K562 (cell line): ENCODE data around the gene VEGFA. TPM values are rescaled to one million over a fixed set of nuclear protein-coding genes. Genes with fewer than 3 reads are reported as not detected.

ENCODE experiments used
- BMI1 ChIP-seq: fragments of 150-350 bp; IDR thresholded peaks from 2 replicates; pipeline ENCODE4 v1.6.1; 2014; ENCODE audit warnings: low read length
- FOS ChIP-seq: IDR thresholded peaks from 3 replicates; pipeline ENCODE4 v1.6.1; 2011; ENCODE audit not compliant: insufficient read length; ENCODE audit errors: extremely low read depth
- MECOM ChIP-seq: fragments of 250-450 bp; sonication (Bioruptor Pico); IDR thresholded peaks from 2 replicates; pipeline ENCODE4 v1.8.0; 2022; ENCODE audit warnings: inconsistent platforms
- MXI1 ChIP-seq: IDR thresholded peaks from 2 replicates; pipeline ENCODE4 v1.6.1; 2011; ENCODE audit warnings: low read depth, mild to moderate bottlenecking, improper control_type of control experiment, low read length
- NFE2L1 ChIP-seq: fragments of 450-650 bp; IDR thresholded peaks from 2 replicates; pipeline ENCODE4 v1.6.1; 2016; ENCODE audit warnings: missing genetic modification characterization, low read depth, mild to moderate bottlenecking, missing compliant biosample characterization, moderate library complexity, borderline replicate concordance
- POLR2B ChIP-seq: fragments of 450-650 bp; IDR thresholded peaks from 2 replicates; pipeline ENCODE4 v1.6.1; 2018; ENCODE audit warnings: low read depth; ENCODE audit not compliant: partially characterized antibody
- PURB ChIP-seq: sonication (generic); formaldehyde crosslinking; IDR thresholded peaks from 2 replicates; pipeline ENCODE4 v1.9.0; 2021; ENCODE audit warnings: low read depth, mild to moderate bottlenecking, missing genetic modification reagents
- RB1 ChIP-seq: fragments of 450-650 bp; IDR thresholded peaks from 2 replicates; pipeline ENCODE4 v1.6.1; 2017; ENCODE audit warnings: low read depth, mild to moderate bottlenecking
- RBM15 ChIP-seq: fragments of 200-400 bp; formaldehyde crosslinking; IDR thresholded peaks from 2 replicates; pipeline ENCODE4 v1.6.1; 2018; ENCODE audit warnings: mild to moderate bottlenecking, low read length, moderate library complexity; ENCODE audit not compliant: insufficient read depth
- RBM17 ChIP-seq: fragments of 200-400 bp; formaldehyde crosslinking; IDR thresholded peaks from 2 replicates; pipeline ENCODE4 v1.6.1; 2017; ENCODE audit warnings: low read depth, mild to moderate bottlenecking, low read length, borderline replicate concordance
- TAL1 ChIP-seq: fragments of 450-650 bp; IDR thresholded peaks from 2 replicates; pipeline ENCODE4 v1.6.1; 2016; ENCODE audit warnings: mild to moderate bottlenecking
- TEAD2 ChIP-seq: fragments of 450-650 bp; IDR thresholded peaks from 2 replicates; pipeline ENCODE4 v1.6.1; 2016; ENCODE audit warnings: missing genetic modification characterization, control low read depth, missing compliant biosample characterization
- TRIM28 ChIP-seq: fragments of 450-650 bp; IDR thresholded peaks from 2 replicates; pipeline ENCODE4 v1.6.1; 2017
- TSC22D4 ChIP-seq: fragments of 450-650 bp; IDR thresholded peaks from 2 replicates; pipeline ENCODE4 v1.6.1; 2016; ENCODE audit warnings: missing genetic modification characterization, missing biosample characterization, control low read depth
- WHSC1 ChIP-seq: IDR thresholded peaks from one replicate; pipeline ENCODE4 v1.6.1; 2012; ENCODE audit warnings: low read length, control low read depth, inconsistent platforms
- XRCC4 ChIP-seq: IDR thresholded peaks from one replicate; pipeline ENCODE4 v1.6.1; 2011; ENCODE audit not compliant: insufficient read depth, insufficient read length; ENCODE audit errors: extremely low read depth
- ZNF431 ChIP-seq: sonication (generic); formaldehyde crosslinking; IDR thresholded peaks from 2 replicates; pipeline ENCODE4 v1.8.0; 2022; ENCODE audit warnings: mild to moderate bottlenecking, missing genetic modification reagents
- ZNF778 ChIP-seq: fragments of 450-650 bp; formaldehyde crosslinking; IDR thresholded peaks from 2 replicates; pipeline ENCODE4 v1.4.0; 2020; ENCODE audit warnings: mild to moderate bottlenecking, moderate library complexity
- ZZZ3 ChIP-seq: fragments of 450-650 bp; IDR thresholded peaks from 2 replicates; pipeline ENCODE4 v1.6.1; 2016; ENCODE audit warnings: antibody characterized with exemption, mild to moderate bottlenecking, moderate library complexity
- polyA plus RNA-seq, 8 experiments: library from polyadenylated mRNA; depleted of rRNA in 4 of 8; stranded (reverse) in 5 of 8; unstranded in 3 of 8; fragments of >200 nt; fragmentation: Nextera tagmentation in 2 of 8; fragmentation: Illumina TruSeq in 1 of 8; extraction: Ambion mirVana in 2 of 8; extraction: Trizol in 1 of 8; gene quantifications; 2 replicates each; pipeline versions ENCODE4 v1.2.1 to v1.2.3, GENCODE V29; 2011 to 2014; ENCODE audit warnings: inconsistent platforms in 1 of 8, missing spikeins in 1 of 8
- total RNA-seq, 7 experiments: library from RNA; depleted of rRNA in 6 of 7; stranded (reverse); fragments of >200 nt in 6 of 7; fragmentation: Illumina TruSeq in 2 of 7; extraction: Trizol in 2 of 7; gene quantifications; 2 replicates each; pipeline versions ENCODE4 v1.2.1 to v1.2.3, GENCODE V29; 2011 to 2021; ENCODE audit warnings: low replicate concordance in 1 of 7
- TF ChIP-seq, protein P1 (sequence below): fragments of 450-650 bp; IDR thresholded peaks from 2 replicates; pipeline ENCODE4 v1.6.1; 2016
- TF ChIP-seq, protein P2 (sequence below), 2 experiments: fragments of 450-650 bp in 1 of 2; sonication (generic) in 1 of 2; formaldehyde crosslinking in 1 of 2; IDR thresholded peaks in 1 of 2; conservative IDR thresholded peaks in 1 of 2; 2 replicates each; pipeline versions ENCODE4 v1.6.1 to v1.8.1; 2016 to 2023; ENCODE audit warnings: mild to moderate bottlenecking in 2 of 2, moderate library complexity in 2 of 2, inconsistent platforms in 1 of 2, missing genetic modification reagents in 1 of 2
- TF ChIP-seq, protein P3 (sequence below), 2 experiments: fragments of 250-450 bp in 1 of 2; fragments of 450-650 bp in 1 of 2; sonication (Bioruptor Pico) in 1 of 2; IDR thresholded peaks; 2 replicates each; pipeline versions ENCODE4 v1.6.1 to v1.8.0; 2016 to 2021; ENCODE audit warnings: mild to moderate bottlenecking in 2 of 2, moderate library complexity in 2 of 2, missing compliant biosample characterization in 1 of 2, missing genetic modification characterization in 1 of 2
- TF ChIP-seq, protein P4 (sequence below): fragments of 450-650 bp; IDR thresholded peaks from 2 replicates; pipeline ENCODE4 v1.6.1; 2017; ENCODE audit warnings: antibody characterized with exemption, mild to moderate bottlenecking

The VEGFA gene
- total and polyA plus RNA-seq, 9 of the 15 experiments (the other 6 are each of a cell fraction or from before 2014, with no cell fraction given) = 14.0 to 271 (median 124) TPM

DNA sequence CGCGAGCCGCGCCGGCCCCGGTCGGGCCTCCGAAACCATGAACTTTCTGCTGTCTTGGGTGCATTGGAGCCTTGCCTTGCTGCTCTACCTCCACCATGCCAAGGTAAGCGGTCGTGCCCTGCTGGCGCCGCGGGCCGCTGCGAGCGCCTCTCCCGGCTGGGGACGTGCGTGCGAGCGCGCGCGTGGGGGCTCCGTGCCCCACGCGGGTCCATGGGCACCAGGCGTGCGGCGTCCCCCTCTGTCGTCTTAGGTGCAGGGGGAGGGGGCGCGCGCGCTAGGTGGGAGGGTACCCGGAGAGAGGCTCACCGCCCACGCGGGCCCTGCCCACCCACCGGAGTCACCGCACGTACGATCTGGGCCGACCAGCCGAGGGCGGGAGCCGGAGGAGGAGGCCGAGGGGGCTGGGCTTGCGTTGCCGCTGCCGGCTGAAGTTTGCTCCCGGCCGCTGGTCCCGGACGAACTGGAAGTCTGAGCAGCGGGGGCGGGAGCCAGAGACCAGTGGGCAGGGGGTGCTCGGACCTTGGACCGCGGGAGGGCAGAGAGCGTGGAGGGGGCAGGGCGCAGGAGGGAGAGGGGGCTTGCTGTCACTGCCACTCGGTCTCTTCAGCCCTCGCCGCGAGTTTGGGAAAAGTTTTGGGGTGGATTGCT lies 1.3 kb downstream of the VEGFA start (continued):
- TF ChIP-seq MECOM (CRISPR knock-in tag) (no peak), TAL1 (no peak), BMI1 (no peak), FOS (no peak), XRCC4 (no peak), WHSC1 (no peak), RB1 (no peak), ZNF431 (CRISPR knock-in tag) (peak; percentile 64), TRIM28 (no peak), ZZZ3 (no peak), POLR2B (no peak), MXI1 (no peak), TEAD2 (tag) (no peak), PURB (no peak), RBM15 (no peak), NFE2L1 (tag) (no peak), TSC22D4 (tag) (no peak), ZNF778 (CRISPR knock-in tag) (no peak), RBM17 (no peak)
- TF ChIP-seq, protein P1, sequence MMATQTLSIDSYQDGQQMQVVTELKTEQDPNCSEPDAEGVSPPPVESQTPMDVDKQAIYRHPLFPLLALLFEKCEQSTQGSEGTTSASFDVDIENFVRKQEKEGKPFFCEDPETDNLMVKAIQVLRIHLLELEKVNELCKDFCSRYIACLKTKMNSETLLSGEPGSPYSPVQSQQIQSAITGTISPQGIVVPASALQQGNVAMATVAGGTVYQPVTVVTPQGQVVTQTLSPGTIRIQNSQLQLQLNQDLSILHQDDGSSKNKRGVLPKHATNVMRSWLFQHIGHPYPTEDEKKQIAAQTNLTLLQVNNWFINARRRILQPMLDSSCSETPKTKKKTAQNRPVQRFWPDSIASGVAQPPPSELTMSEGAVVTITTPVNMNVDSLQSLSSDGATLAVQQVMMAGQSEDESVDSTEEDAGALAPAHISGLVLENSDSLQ = no peak
- TF ChIP-seq, protein P2, sequence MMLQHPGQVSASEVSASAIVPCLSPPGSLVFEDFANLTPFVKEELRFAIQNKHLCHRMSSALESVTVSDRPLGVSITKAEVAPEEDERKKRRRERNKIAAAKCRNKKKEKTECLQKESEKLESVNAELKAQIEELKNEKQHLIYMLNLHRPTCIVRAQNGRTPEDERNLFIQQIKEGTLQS (IDR thresholded peaks at IDR 0.05) = no peak
- TF ChIP-seq, protein P2 (CRISPR knock-in tag; conservative IDR thresholded peaks at IDR 0.05) = no peak
- TF ChIP-seq, protein P3, sequence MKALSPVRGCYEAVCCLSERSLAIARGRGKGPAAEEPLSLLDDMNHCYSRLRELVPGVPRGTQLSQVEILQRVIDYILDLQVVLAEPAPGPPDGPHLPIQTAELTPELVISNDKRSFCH (CRISPR knock-in tag; IDR thresholded peaks at IDR 0.05) = no peak
- TF ChIP-seq, protein P3 (tag; IDR thresholded peaks at IDR 0.05) = no peak
- TF ChIP-seq, protein P4, sequence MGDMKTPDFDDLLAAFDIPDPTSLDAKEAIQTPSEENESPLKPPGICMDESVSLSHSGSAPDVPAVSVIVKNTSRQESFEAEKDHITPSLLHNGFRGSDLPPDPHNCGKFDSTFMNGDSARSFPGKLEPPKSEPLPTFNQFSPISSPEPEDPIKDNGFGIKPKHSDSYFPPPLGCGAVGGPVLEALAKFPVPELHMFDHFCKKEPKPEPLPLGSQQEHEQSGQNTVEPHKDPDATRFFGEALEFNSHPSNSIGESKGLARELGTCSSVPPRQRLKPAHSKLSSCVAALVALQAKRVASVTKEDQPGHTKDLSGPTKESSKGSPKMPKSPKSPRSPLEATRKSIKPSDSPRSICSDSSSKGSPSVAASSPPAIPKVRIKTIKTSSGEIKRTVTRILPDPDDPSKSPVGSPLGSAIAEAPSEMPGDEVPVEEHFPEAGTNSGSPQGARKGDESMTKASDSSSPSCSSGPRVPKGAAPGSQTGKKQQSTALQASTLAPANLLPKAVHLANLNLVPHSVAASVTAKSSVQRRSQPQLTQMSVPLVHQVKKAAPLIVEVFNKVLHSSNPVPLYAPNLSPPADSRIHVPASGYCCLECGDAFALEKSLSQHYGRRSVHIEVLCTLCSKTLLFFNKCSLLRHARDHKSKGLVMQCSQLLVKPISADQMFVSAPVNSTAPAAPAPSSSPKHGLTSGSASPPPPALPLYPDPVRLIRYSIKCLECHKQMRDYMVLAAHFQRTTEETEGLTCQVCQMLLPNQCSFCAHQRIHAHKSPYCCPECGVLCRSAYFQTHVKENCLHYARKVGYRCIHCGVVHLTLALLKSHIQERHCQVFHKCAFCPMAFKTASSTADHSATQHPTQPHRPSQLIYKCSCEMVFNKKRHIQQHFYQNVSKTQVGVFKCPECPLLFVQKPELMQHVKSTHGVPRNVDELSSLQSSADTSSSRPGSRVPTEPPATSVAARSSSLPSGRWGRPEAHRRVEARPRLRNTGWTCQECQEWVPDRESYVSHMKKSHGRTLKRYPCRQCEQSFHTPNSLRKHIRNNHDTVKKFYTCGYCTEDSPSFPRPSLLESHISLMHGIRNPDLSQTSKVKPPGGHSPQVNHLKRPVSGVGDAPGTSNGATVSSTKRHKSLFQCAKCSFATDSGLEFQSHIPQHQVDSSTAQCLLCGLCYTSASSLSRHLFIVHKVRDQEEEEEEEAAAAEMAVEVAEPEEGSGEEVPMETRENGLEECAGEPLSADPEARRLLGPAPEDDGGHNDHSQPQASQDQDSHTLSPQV = no peak
